Activated T-helper 1 cell treated with anti-CD3 and anti-CD28 coated beads, Interleukin-2, amount 50 U/mL, for 16 hours (primary cell): Measurements from ENCODE around the gene RALGAPA1.

Experiments used
- DNase-seq, 2 donors: peaks; one replicate each; pipeline ENCODE4 v3.0.0-alpha.2; 2020; ENCODE audit warnings: low read depth in 1 of 2, low spot score in 1 of 2

Gene RALGAPA1

GRCh38 chr14:35499180-35499579 lies 309.9 kb downstream of the RALGAPA1 start:
- no peak for DNase-seq

GRCh38 chr14:35495278-35495677 lies 313.8 kb downstream of the RALGAPA1 start:
- no peak for DNase-seq

- no peak for DNase-seq
Observed at GRCh38 chr14:35492569-35493014, 316.5 kb downstream of the RALGAPA1 start.
